HG03521 (cell line): ENCODE data around the gene HAAO.

Source experiments
- ATAC-seq: cut with Tn5 transposase; IDR thresholded peaks from one replicate; pipeline ENCODE4 v1.9.1; 2021; ENCODE audit warnings: mild to moderate bottlenecking, moderate library complexity; ENCODE audit not compliant: unreplicated experiment

HAAO gene

GRCh38 chr2:42793334-42794270 lies 1.2 kb upstream of the HAAO start:
- no peak for ATAC-seq

- no peak for ATAC-seq
Measured at GRCh38 chr2:42792087-42792582, 248 bp downstream of the HAAO start.

- ATAC-seq, result no peak
Measured at GRCh38 chr2:42791606-42792005, 777 bp downstream of the HAAO start.

- ATAC-seq, result no peak
Measured at GRCh38 chr2:42789751-42790150, 2.6 kb downstream of the HAAO start.

- ATAC-seq, result no peak
Measured at GRCh38 chr2:42788882-42789281, 3.5 kb downstream of the HAAO start.

- no peak for ATAC-seq
Measured at GRCh38 chr2:42788478-42788793, 3.9 kb downstream of the HAAO start.

GRCh38 chr2:42787788-42788477 lies 4.5 kb downstream of the HAAO start:
- ATAC-seq, result no peak

GRCh38 chr2:42787424-42787787 lies 5.0 kb downstream of the HAAO start:
- no peak for ATAC-seq

- ATAC-seq, result no peak
Measured at GRCh38 chr2:42786561-42787345, 5.6 kb downstream of the HAAO start.

- ATAC-seq, result no peak
Measured at GRCh38 chr2:42784204-42784880, 8.0 kb downstream of the HAAO start.

GRCh38 chr2:42783511-42783910 lies 8.9 kb downstream of the HAAO start:
- no peak for ATAC-seq

GRCh38 chr2:42781181-42781580 lies 11.2 kb downstream of the HAAO start:
- no peak for ATAC-seq

- no peak for ATAC-seq
Measured at GRCh38 chr2:42777883-42778805, 14.2 kb downstream of the HAAO start.

- no peak for ATAC-seq
Measured at GRCh38 chr2:42775810-42776209, 16.6 kb downstream of the HAAO start.

GRCh38 chr2:42775186-42775585 lies 17.2 kb downstream of the HAAO start:
- ATAC-seq, result no peak

GRCh38 chr2:42771546-42772153 lies 20.7 kb downstream of the HAAO start:
- ATAC-seq, result no peak

GRCh38 chr2:42770288-42771131 lies 21.9 kb downstream of the HAAO start:
- no peak for ATAC-seq

- ATAC-seq, result no peak
Measured at GRCh38 chr2:42769583-42770287, 22.6 kb downstream of the HAAO start.
